ENCODE data around the gene CDC42BPB. TPM values are rescaled to one million over a fixed set of nuclear protein-coding genes. Genes with fewer than 3 reads are reported as not detected.

The CDC42BPB gene
- total RNA-seq, 6 experiments from 2014 or later, result 73.7 to 85.1 (median 79.9) TPM

DNA sequence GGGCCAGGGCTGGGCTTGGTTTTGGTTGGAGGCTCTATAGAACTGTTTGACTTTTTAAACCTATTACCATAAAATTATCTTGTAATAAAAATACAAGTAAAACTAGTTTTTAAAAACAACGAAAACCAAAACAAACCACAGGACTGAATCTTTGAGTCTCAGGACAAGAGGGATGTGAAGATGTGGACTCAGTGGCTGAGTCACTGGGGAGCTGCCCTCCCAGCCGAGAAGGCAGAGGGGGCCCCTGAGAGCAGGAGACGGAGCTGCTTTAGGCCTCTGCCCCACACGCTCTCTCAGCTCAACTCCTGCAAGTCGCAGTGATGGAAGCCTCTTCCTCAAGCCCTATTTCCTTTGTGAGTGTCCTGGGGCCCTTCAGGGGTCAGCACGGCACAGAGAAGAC lies 59.0 kb downstream of the CDC42BPB start:
- Mint-ChIP-seq H3K27me3 (ENCODE audit: insufficient read depth) (no peaks in the 10 kb centered on the region; the same call in 1 of the 2 replicates), H3K4me1 (ENCODE audit: low read depth) (peaks cover 41% of the 10 kb centered on the region), H3K9me3 (no peaks in the 10 kb centered on the region), H3K27ac (peak overlapping the region; percentile 77), H3K36me3 (ENCODE audit: low read depth) (peaks cover 48% of the 10 kb centered on the region), H3K4me3 (no peak overlapping the region; the same call in 1 of the 2 replicates)
- TF ChIP-seq, protein P1, sequence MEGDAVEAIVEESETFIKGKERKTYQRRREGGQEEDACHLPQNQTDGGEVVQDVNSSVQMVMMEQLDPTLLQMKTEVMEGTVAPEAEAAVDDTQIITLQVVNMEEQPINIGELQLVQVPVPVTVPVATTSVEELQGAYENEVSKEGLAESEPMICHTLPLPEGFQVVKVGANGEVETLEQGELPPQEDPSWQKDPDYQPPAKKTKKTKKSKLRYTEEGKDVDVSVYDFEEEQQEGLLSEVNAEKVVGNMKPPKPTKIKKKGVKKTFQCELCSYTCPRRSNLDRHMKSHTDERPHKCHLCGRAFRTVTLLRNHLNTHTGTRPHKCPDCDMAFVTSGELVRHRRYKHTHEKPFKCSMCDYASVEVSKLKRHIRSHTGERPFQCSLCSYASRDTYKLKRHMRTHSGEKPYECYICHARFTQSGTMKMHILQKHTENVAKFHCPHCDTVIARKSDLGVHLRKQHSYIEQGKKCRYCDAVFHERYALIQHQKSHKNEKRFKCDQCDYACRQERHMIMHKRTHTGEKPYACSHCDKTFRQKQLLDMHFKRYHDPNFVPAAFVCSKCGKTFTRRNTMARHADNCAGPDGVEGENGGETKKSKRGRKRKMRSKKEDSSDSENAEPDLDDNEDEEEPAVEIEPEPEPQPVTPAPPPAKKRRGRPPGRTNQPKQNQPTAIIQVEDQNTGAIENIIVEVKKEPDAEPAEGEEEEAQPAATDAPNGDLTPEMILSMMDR (IDR thresholded peaks at IDR 0.05), result no peak
- DNase-seq, result no peak

DNA sequence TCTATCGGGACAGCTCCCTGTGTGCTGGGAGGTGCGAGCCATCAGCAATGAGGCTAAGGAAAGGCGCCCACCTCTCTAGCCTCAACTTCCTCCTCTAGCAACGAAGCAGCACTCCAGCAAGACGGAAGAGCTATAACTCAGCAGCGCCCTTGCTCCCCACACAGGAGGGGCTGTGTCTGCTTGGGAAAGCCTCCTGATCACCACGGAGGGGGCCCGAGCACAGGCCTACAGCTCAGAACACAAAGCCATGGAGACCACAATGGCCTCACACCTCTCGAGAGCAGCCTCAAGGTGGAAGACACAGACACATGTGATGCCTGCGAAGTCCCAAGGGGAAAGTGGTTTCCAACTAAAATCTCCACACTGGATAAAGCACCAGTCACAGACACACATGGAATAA lies 60.4 kb downstream of the CDC42BPB start:
- Mint-ChIP-seq H3K4me1 (ENCODE audit: low read depth) (peaks cover 45% of the 10 kb centered on the region), H3K27ac (peak overlapping the region; percentile 77; the same call in 1 of the 2 replicates), H3K9me3 (no peaks in the 10 kb centered on the region), H3K27me3 (ENCODE audit: insufficient read depth) (no peaks in the 10 kb centered on the region; the same call in 1 of the 2 replicates), H3K36me3 (ENCODE audit: low read depth) (peaks cover 45% of the 10 kb centered on the region), H3K4me3 (no peak overlapping the region)
- no peak for DNase-seq
- TF ChIP-seq, protein P1 (IDR thresholded peaks at IDR 0.05), result no peak

DNA sequence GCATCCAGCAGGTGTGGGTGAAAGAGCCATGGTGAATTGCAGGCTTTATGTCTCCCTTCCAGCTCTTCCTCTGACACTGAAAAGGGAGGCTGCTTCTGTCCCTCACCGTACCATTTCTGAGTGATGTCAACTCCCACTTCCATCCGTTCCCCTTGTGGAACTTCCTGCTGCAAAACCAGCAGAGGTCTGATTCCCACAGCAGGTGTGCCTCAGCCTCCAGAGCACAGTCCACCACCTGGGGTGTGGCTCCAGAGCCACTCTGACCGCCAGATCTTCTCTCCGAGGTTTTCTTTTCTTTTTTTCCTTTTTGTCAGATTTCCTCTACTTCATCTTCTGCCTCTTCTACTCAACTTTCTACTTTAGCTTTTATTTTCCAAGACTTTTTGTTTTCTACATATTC lies 62.7 kb downstream of the CDC42BPB start:
- H3K9me3 Mint-ChIP-seq, result no peaks in the 10 kb centered on the region; the same call in 1 of the 2 replicates
- H3K4me1 Mint-ChIP-seq (ENCODE audit: low read depth), result peaks cover 61% of the 10 kb centered on the region
- DNase-seq, result no peak
- no peak overlapping the region for H3K4me3 Mint-ChIP-seq
- TF ChIP-seq, protein P1 (IDR thresholded peaks at IDR 0.05), result no peak
- H3K36me3 Mint-ChIP-seq (ENCODE audit: low read depth), result peaks cover 60% of the 10 kb centered on the region
- H3K27me3 Mint-ChIP-seq (ENCODE audit: insufficient read depth), result no peaks in the 10 kb centered on the region; the same call in 1 of the 2 replicates
- H3K27ac Mint-ChIP-seq, result peak overlapping the region; percentile 46; the same call in 1 of the 2 replicates

DNA sequence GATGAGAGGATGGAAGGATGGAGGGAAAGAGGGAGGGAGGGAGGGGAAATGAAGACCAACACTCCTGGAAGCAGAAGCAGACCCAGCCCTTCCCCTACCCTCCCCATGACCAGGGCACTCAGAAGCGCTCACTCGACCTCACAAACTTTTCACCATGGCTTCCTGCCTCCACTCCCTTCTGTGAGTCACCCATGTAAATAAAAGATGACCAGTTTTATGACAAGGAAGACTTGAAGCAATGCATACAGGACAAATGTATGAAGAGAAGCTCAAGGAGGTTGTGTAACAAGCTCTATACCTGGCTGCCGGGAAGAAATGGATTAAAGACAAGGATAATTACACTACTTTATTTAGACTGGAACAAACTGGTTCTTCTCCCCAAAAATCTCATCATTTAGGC lies 63.8 kb downstream of the CDC42BPB start:
- peak; percentile 65 for DNase-seq
- H3K9me3 Mint-ChIP-seq, result peaks cover 10% of the 10 kb centered on the region
- no peaks in the 10 kb centered on the region; the same call in 1 of the 2 replicates for H3K27me3 Mint-ChIP-seq (ENCODE audit: insufficient read depth)
- peaks cover 51% of the 10 kb centered on the region for H3K4me1 Mint-ChIP-seq (ENCODE audit: low read depth)
- peak overlapping the region; percentile 64 for H3K27ac Mint-ChIP-seq
- TF ChIP-seq, protein P1 (IDR thresholded peaks at IDR 0.05), result no peak
- H3K4me3 Mint-ChIP-seq, result peak overlapping the region; percentile 8
- peaks cover 65% of the 10 kb centered on the region for H3K36me3 Mint-ChIP-seq (ENCODE audit: low read depth)

DNA sequence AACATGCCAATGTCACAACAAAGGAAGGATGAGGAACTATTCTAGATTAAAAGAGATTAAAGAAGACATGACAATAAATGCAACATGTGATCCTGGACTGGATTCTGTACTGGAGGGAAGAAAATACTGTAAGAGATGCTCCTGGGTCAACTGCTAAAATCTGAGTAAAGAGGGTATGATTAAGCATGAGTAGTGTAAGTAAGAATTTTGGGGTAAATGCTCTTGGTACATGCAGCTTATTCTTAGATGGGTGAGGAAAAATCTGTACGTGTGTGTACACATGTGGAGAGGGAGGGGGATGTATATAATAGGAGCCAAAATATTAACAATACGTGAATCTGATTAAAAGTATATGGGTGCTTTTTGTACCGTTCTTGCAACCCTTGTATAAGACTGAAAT lies 66.0 kb downstream of the CDC42BPB start:
- Mint-ChIP-seq H3K36me3 (ENCODE audit: low read depth) (peaks cover 68% of the 10 kb centered on the region), H3K4me1 (ENCODE audit: low read depth) (peaks cover 62% of the 10 kb centered on the region), H3K27me3 (ENCODE audit: insufficient read depth) (peaks cover 6% of the 10 kb centered on the region), H3K27ac (peak overlapping the region; percentile 0; the same call in 1 of the 2 replicates), H3K4me3 (no peak overlapping the region), H3K9me3 (peaks cover 24% of the 10 kb centered on the region)
- TF ChIP-seq, protein P1 (IDR thresholded peaks at IDR 0.05), result no peak
- DNase-seq, result no peak

Measured in HFFc6 (cell line).